Heart left ventricle (tissue), 16 donors: Measurements from ENCODE around the gene IL1RN. TPM values are rescaled to one million over a fixed set of nuclear protein-coding genes. Genes with fewer than 3 reads are reported as not detected.

Source experiments
- ATAC-seq, 4 donors: fragments of 200-7000 bp; cut with Tn5 transposase; one replicate each; pipeline ENCODE4 v1.9.1; 2020 to 2022; ENCODE audit warnings: moderate library complexity in 4 of 4, mild to moderate bottlenecking in 3 of 4, moderate number of reproducible peaks in 1 of 4
- DNase-seq, 5 donors: peaks; one replicate each; pipeline ENCODE4 v3.0.0-alpha.2; 2020
- H3K27ac ChIP-seq, 12 donors: fragments of 200-600 bp; sonication (generic) in 4 of 12; one replicate each; pipeline versions ENCODE4 v1.5.0 to v1.8.0; 2016 to 2022; ENCODE audit warnings: mild to moderate bottlenecking in 2 of 12
- H3K27me3 ChIP-seq, 9 donors: fragments of 200-600 bp; sonication (generic) in 2 of 9; one replicate each; pipeline versions ENCODE4 v1.5.1 to v1.8.0; 2016 to 2022; ENCODE audit warnings: mild to moderate bottlenecking in 3 of 9
- H3K36me3 ChIP-seq, 9 donors: fragments of 200-600 bp; sonication (generic) in 2 of 9; one replicate each; pipeline versions ENCODE4 v1.5.0 to v1.8.0; 2018 to 2022; ENCODE audit warnings: mild to moderate bottlenecking in 2 of 9
- H3K4me1 ChIP-seq, 12 donors: fragments of 200-600 bp; sonication (generic) in 4 of 12; one replicate each; pipeline versions ENCODE4 v1.5.0 to v1.8.0; 2016 to 2022; ENCODE audit warnings: mild to moderate bottlenecking in 3 of 12
- H3K4me3 ChIP-seq, 12 donors: fragments of 200-600 bp; sonication (generic) in 4 of 12; one replicate each; pipeline versions ENCODE4 v1.5.0 to v1.8.0; 2017 to 2022; ENCODE audit warnings: mild to moderate bottlenecking in 9 of 12, moderate library complexity in 4 of 12
- H3K9me3 ChIP-seq, 12 donors: fragments of 200-600 bp; sonication (generic) in 4 of 12; one replicate each; pipeline versions ENCODE4 v1.5.0 to v1.8.0; 2016 to 2022; ENCODE audit warnings: mild to moderate bottlenecking in 1 of 12
- CTCF ChIP-seq, 12 donors: fragments of 200-600 bp; sonication (generic) in 4 of 12; IDR thresholded peaks; one replicate each; pipeline versions ENCODE4 v1.5.0 to v1.8.0; 2018 to 2022; ENCODE audit warnings: antibody characterized with exemption in 12 of 12, mild to moderate bottlenecking in 5 of 12
- POLR2A ChIP-seq, 2 donors: fragments of 450-650 bp; IDR thresholded peaks; one replicate each; pipeline ENCODE4 v1.6.1; 2017; ENCODE audit warnings: antibody characterized with exemption in 2 of 2, mild to moderate bottlenecking in 2 of 2, moderate library complexity in 2 of 2
- WGBS, 4 donors: extraction: QIAGEN DNeasy Blood & Tissue Kit in 2 of 4; methylation state at CpG; one replicate each; pipeline versions ENCODE4 v1.1.5 to v1.1.7; 2013 to 2018; 5-methylcytosine and 5-hydroxymethylcytosine counted together
- intact Hi-C, 10 donors: fragments of 100-400 bp; cut with DNase I; formaldehyde crosslinking; loops; one replicate each; pipeline versions ENCODE4 v1.11.1 to v1.14.2; 2022
- polyA plus RNA-seq, 2 donors: library from polyadenylated mRNA; stranded (reverse); fragments of 200-250 nt; gene quantifications; one replicate each; pipeline ENCODE4 v1.2.3, GENCODE V29; 2013
- total RNA-seq, 9 donors: library from RNA; depleted of rRNA in 2 of 9; stranded (reverse); fragments of >200 nt in 2 of 9; fragmentation: NEBNext Ultra II Directional in 3 of 9; extraction: Animal tissue kit (Norgen Biotek cat#: 25700) in 3 of 9; gene quantifications; one replicate each; pipeline versions ENCODE4 v1.1.0 to v1.2.4, GENCODE V29; 2016 to 2023
- donor health status: ischemic (EF 13 %, LVEDD 7.1; RV severe dilation, severe dysfunction).
- donor health status: healthy with polysubstance abuse.
- donor health status: DM: no; HTN: yes; CAD: no.
- donor health status: DM: no; HTN: no; CAD: no.
- donor health status: ischemic (EF 25% LVEDD 6.9; RV normal size, moderate dysfunction).
- donor health status: ischemic (EF 25% LVEDD 5.7; RV mildly dilated, moderate dysfunction).
- donor health status: healthy.
- donor health status: DM: yes; HTN: yes; CAD: no.
- donor health status: ischemic (EF 35%, LVEDD 5.7; RV mildly dilated, moderate dysfunction).
- donor health status: nonischemic (EF 11% LVEDD 7.7; RV severe dilation, severe dysfunction).
- donor health status: DM: yes; HTN: yes; CAD: no.
- donor health status: PGD.
- donor health status: ischemic (EF 29% LVEDD 5.4; RV normal size, mild dysfunction).
- donor health status: nonischemic (EF 23%, LVEDD 6.1; RV moderate dilation, normal function).

The IL1RN gene
- total and polyA plus RNA-seq, 11 donors = 0.16 to 11.4 (median 0.99) TPM

GRCh38 chr2:113105047-113105785 is 22.2 kb upstream of the IL1RN start:
- 69 to 76% (median 74%) methylated on average over 6 of the region's 6 CpGs for WGBS, 4 donors
- intact Hi-C loops = no loop called here
- no peak for DNase-seq
- H3K27ac ChIP-seq = no peak overlapping the region
- ATAC-seq = no peak
- TF ChIP-seq CTCF (IDR thresholded peaks at IDR 0.05) (no peak), POLR2A (IDR thresholded peaks at IDR 0.05) (no peak)
- H3K4me1 ChIP-seq = no peaks in the 10 kb centered on the region
- H3K36me3 ChIP-seq = no peaks in the 10 kb centered on the region
- H3K4me3 ChIP-seq = no peak overlapping the region
- peaks cover 0 to 19% (median 4%) of the 10 kb centered on the region in 9 donors for H3K27me3 ChIP-seq
- H3K9me3 ChIP-seq = peaks cover 0 to 4% (median 0%) of the 10 kb centered on the region in 12 donors

GRCh38 chr2:113111121-113111520 is 16.3 kb upstream of the IL1RN start:
- H3K4me1 ChIP-seq = peaks cover 0 to 25% (median 0%) of the 10 kb centered on the region in 12 donors
- WGBS, 4 donors = 71 to 76% (median 74%) methylated on average over 3 of the region's 3 CpGs
- intact Hi-C loops = no loop called here
- H3K36me3 ChIP-seq = no peaks in the 10 kb centered on the region
- no peak for DNase-seq
- H3K4me3 ChIP-seq = no peak overlapping the region
- ATAC-seq = no peak
- TF ChIP-seq CTCF (IDR thresholded peaks at IDR 0.05) (no peak), POLR2A (IDR thresholded peaks at IDR 0.05) (no peak)
- H3K27me3 ChIP-seq = peaks cover 0 to 18% (median 4%) of the 10 kb centered on the region in 9 donors
- no peak overlapping the region for H3K27ac ChIP-seq
- H3K9me3 ChIP-seq = no peaks in the 10 kb centered on the region

GRCh38 chr2:113111823-113112287 is 15.5 kb upstream of the IL1RN start:
- WGBS, 4 donors = 67 to 75% (median 73%) methylated on average over 6 of the region's 6 CpGs
- ATAC-seq (no peak), DNase-seq (no peak)

More at GRCh38 chr2:113111823-113112287, 15.5 kb upstream of the IL1RN start:
- Histone ChIP-seq H3K36me3 (no peaks in the 10 kb centered on the region), H3K27me3 (peaks cover 0 to 17% (median 4%) of the 10 kb centered on the region in 9 donors), H3K27ac (no peak overlapping the region), H3K4me3 (no peak overlapping the region), H3K4me1 (peaks cover 0 to 32% (median 0%) of the 10 kb centered on the region in 12 donors), H3K9me3 (no peaks in the 10 kb centered on the region)
- no peak for TF ChIP-seq CTCF (IDR thresholded peaks at IDR 0.05)
- intact Hi-C loops = no loop called here
